GM19372 (cell line): ENCODE data around the gene SF1.

Experiments
- ATAC-seq: cut with Tn5 transposase; IDR thresholded peaks from one replicate; pipeline ENCODE4 v1.9.1; 2021; ENCODE audit warnings: mild to moderate bottlenecking, low read depth, moderate library complexity; ENCODE audit not compliant: unreplicated experiment

Gene SF1

DNA sequence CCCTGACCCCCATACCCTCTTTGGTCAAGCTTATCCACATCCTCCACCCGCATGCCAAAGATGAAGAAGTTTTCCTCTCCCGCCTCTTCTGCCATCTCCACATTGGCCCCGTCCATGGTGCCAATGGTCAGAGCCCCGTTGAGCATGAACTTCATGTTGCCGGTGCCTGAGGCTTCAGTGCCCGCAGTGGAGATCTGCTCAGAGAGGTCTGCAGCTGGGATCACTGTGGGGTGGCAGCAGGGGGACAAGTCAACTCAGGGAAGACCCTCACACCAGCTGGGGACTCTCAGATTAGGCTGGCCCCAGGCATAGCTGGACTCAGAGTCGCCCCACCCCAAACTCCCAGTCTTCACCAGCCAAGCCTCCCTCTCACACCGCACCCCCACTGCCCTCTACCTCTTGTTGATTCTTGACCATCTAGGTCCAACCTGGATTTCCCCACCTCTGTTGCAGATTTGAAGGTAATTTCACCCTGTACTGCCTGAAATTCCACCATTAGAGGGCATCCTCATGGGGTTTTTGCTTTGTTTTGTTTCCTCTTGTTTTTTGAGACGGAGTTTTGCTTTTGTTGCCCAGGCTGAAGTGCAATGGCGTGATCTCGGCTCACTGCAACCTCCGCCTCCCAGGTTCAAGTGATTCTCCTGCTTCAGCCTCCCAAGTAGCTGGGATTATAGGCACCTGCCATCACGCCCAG, 27.8 kb downstream of the SF1 start:
- no peak for ATAC-seq

DNA sequence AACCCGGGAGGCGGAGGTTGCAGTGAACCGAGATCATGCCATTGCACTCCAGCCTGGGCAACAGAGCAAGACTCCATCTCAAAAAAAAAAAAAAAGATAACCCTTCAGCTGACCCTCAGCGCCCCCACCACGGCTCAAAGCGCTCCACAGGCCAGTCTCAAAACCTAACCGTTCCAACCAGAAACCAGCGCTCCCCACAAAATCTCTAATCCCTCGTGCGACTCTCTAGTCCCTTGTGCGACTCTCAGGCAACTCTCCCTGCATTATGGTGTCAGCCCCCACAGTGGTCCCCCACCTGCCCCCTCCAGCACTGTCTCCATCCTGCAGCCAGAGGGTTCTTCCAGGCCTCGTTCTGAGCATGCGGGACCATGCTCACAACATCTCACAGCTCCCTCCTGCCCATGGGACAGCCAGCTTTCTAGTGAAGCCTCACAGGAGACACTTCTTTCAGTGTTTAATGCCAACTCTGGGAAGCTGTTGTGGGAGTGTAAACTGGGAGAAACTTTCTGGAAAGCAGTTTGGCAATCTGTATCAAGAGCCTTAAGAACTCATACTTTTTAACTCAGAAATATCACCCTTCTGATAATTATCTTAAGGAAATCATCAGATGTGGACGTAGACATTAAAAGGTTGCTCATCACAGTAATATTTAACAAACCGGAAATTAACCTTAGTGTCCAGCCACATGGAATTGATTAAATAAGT, 30.2 kb downstream of the SF1 start:
- ATAC-seq: no peak

- ATAC-seq: no peak
Observed at GRCh38 chr11:64746486-64746885, 31.9 kb downstream of the SF1 start.

GRCh38 chr11:64745521-64746328, 32.6 kb downstream of the SF1 start:
- no peak for ATAC-seq

GRCh38 chr11:64745189-64745520, 33.2 kb downstream of the SF1 start:
- no peak for ATAC-seq

GRCh38 chr11:64744544-64745188, 33.7 kb downstream of the SF1 start:
- no peak for ATAC-seq

DNA sequence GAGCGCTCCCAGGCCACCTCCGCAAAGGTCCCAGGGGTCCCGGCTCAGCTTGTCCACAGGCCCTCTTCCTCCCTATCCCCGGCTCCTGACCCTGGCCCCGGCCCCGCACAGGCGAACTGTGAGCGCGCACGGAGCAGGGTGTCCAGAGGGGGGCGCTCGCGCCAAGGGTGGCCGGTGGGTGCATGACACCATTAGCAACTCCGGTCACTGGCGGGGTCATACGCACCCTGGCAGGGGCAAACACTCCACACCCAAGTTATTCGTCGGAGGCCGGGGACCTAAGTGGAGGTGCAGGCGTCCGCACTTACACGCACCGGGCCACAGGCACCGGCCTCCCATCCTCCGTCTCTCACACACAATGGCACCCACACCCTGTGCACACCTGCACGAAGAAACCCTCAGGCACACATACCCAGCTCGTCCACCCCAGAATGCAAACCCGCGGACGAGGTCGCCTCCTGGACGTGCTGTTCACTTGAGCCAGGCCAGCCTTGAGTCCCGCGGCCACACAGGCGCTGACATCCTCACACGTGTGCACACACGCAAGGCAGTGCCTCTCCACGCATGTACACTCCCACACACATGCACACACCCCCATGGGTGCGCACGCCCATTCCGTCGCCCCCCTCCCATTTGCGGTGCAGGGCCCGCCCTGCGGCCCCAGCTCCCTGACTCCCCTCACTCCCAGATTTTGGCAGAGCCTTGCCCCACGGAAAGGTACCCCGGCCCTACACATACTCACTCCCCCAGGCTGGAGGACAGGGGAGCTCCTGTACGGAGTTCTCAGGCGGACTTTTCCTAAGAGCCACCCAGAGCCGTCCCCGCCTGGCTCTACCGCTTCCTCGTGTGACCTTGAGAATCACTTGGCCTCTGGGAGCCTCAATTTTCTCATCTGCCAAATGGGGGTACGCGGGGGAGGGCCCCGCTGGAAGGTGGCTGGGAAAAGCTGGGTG, 34.5 kb downstream of the SF1 start, which contains the start of gene RASGRP2:
TSS of gene RASGRP2 (minus strand) at position 552 of the 953 bp plus-strand sequence. CDS start 1,276 bp downstream, outside the sequence.
- ATAC-seq: no peak

DNA sequence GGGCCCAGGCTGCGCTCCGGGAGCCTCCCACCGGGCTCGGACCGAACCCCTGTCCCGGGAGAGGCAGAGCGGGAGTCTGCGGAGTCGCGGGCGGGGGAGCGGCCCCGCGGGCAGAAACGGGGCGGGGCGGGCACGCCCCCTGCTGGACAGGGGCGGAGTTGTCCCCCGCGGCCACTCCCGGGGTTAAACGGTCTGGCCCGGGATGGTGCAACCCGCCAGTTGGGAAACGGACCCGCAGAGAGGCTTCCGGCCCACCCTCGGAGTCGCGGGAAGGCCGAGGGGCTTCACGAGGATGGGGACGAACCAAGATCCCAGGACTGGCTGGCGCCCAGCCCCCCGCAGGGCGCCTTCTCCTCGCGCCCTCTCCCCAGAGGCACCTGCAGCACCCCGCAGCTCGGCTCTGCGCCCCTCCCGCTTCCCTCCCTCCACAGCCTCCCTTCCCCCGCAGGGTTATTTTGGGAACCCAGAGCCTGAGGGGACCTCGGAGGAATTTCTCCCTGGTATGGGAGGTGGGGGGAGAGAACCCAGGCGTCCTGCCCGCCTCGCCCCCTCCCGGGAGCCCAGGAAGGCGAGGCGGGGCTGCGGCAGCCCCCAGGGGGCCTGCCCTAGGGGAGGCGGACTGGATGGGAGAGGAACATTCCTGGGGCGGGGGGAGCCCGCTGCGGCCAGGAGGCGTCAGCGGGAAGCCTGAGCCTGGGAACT, 35.3 kb downstream of the SF1 start:
- ATAC-seq: no peak

DNA sequence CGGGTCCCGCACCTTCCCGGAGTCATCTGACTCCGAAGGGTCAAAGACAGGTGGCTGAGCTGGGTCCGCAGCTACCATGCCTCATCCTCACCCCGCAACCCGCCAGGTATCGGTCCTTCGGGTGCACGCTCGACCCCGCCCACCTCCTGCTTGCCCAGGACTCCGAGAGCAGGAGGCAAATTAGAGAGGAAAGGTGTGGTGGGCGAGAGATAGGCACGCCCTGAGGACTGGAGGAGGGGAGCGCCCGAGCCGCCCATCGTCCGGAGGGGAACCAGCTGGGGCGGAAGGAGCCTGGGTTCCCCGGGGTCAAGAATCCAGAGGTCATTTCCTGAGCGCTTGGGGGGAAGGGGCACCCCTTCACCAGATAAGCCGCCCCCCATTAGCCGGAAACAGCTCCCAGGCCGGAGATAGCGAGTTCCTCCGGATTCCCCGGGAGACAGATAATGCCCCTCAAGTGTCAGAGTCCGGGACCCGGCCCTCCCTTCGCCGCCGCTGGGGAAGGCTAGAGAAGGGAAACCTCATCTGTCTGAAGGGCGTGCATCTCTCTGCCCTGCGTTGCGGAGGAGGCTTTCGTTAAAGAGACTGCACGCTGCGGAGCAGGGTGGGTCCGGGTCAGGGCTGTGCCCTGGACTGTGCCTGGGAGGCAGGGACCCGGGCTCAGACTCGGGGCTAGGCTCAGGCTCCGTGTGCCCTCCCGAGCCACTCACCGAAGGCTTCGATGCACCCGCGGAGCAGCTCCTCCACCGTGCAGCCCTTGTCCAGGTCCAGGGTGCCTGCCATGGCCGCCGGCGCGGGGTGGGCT, 36.1 kb downstream of the SF1 start:
- no peak for ATAC-seq

- no peak for ATAC-seq
Observed at GRCh38 chr11:64741375-64742086, 36.8 kb downstream of the SF1 start.

DNA sequence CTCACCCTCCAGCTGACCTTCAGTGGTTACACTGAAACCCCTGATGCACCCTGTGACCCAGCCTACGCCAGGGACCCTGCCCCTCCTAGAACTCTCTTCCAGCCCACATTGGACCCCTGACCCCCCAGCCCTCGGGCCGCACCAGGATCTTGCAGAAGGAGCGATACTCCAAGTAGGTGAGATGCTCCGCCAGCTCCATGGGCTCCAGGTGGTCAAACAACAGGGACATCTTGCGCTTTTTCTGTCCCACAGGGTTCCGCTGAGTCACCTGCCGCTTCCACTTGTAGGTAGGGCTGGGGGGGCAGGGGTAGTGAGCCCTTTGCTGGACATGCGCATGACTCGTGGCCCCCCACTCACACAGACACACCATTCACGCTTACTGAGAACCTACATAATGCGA, 38.5 kb downstream of the SF1 start:
- no peak for ATAC-seq

GRCh38 chr11:64736654-64737053, 41.7 kb downstream of the SF1 start:
- no peak for ATAC-seq

DNA sequence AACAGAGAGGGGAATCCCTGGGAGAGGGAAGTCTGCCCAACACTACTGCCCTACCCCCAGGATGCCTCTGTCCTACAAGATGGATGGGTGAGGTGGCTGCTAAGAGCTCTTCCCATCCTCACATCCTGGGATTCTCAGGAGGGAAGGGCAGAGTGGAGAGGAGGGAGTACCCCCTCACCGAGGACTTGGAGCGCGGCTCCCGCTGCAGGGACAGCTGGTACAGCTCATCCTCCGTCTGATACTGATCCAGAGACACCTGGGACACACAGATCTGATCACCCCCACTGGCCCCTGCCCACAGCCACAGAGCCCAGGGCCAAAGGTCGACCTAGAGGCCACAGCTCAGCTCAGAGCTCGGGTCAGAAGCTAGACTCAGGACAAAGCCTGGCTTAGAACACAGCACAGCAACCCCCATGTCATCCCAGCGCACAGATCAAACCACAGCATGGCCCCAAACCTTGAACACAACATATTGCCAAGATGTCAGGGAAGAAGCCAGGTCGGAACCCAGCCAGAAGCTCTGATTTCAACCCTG, 42.5 kb downstream of the SF1 start:
- ATAC-seq: no peak

DNA sequence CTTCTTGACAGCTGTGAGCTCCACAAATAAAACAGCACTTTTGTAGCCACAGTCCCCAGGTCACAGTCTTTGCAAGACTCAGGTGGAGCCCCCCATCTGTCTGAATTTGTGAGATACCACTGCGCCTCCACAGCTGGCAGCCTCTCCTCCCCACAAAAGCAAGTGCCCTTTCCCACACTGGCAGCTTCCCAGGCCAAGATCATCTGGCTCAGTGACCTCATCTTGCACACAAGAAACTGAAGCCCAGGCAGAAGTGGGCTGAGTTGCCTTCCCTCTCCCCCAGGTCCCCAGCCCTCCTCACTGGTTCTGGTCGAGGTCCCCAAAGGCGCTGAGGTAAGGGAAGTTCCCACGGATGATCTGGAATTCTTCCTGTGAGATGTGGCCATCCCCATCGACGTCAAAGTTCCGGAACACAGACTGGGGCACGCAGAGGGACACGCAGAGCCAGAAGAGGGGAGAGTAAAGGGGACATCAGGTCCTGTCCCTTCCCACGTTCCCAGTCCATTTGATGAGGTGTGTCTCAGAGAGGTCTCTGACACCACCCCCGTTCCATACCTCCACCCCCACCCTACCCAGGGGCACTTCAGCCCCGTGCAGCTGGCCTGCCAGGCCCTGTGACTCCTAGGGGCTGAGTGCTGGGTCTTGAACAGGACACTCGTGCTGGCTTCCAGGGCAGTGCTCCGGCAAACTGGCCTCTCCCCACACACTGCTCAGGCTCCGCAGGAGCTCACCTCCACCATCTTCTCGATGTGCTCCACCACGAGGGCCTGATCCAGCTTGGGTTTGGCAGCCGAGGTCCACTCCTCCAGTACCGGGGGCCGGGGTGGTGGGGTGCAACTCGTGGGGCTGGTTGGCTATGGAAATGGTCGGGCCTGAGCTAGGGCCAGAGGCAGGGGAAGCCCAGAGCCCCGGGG, 43.3 kb downstream of the SF1 start:
- ATAC-seq: no peak

DNA sequence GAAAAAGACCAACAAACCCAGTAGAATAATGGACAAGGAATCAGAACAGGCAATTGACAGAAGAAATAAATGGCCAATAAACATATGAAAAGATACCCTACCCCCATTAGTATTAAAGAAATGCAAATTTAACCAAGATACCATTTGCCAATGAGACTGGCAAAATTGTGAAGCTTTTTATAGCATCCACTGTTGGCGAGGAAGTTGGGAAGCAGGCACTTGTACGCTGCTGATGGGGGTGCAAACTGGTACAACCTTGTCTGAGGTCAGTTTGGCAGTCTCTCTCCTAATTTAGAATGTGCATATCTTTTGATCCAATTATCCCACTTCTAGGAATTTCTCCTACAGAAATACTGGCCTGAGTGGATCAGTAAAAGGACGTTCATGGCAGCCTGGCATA, 46.7 kb downstream of the SF1 start:
- ATAC-seq: no peak

- ATAC-seq: no peak
Observed at GRCh38 chr11:64729851-64730382, 48.4 kb downstream of the SF1 start.
